ENCODE results near the gene NCKAP5.

DNA sequence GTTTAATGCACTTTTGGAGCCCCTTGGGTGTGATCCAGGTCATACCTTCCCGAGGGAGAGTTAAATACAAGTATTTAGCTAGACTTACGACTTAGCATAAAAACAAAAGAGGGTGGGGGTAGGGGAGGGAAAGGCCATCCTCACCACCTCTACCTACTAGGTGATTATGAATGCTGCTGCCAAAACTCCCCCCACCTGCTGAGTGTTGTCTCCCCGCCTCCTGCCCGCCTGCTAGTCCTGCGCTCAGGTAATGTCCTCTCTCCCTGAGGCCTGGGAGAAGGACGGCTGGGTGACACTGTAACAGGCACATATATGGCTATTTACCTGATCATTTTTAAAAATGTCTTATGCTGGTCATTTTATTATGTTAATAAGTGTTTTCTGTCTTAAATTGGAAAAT lies 3.0 kb upstream of the NCKAP5 start:
- TF ChIP-seq CTCF (IDR thresholded peaks at IDR 0.05) (no peak), POLR2AphosphoS5 (IDR thresholded peaks at IDR 0.05; ENCODE audit: insufficient read depth in 1 of 2, low read depth in 1 of 2) (no peak), POLR2A (IDR thresholded peaks at IDR 0.05) (no peak)

Measured in vagina (tissue), 2 donors.